A673 (cell line): ENCODE measurements around the gene MRPL57.

Experiments used
- CTCF ChIP-seq: fragments of 300-800, 200-600 bp; sonication (generic); conservative IDR thresholded peaks from 2 replicates; pipeline ENCODE4 v1.5.1; 2017; ENCODE audit warnings: low read depth, mild to moderate bottlenecking, antibody characterized with exemption, low read length, moderate library complexity, mixed read lengths
- EZH2 ChIP-seq: fragments of 200-600 bp; sonication (generic); IDR thresholded peaks from 2 replicates; pipeline ENCODE4 v1.6.1; 2017; ENCODE audit warnings: borderline replicate concordance, low read depth, mild to moderate bottlenecking, mixed read lengths, antibody characterized with exemption, low read length; ENCODE audit not compliant: poor library complexity, severe bottlenecking

DNA sequence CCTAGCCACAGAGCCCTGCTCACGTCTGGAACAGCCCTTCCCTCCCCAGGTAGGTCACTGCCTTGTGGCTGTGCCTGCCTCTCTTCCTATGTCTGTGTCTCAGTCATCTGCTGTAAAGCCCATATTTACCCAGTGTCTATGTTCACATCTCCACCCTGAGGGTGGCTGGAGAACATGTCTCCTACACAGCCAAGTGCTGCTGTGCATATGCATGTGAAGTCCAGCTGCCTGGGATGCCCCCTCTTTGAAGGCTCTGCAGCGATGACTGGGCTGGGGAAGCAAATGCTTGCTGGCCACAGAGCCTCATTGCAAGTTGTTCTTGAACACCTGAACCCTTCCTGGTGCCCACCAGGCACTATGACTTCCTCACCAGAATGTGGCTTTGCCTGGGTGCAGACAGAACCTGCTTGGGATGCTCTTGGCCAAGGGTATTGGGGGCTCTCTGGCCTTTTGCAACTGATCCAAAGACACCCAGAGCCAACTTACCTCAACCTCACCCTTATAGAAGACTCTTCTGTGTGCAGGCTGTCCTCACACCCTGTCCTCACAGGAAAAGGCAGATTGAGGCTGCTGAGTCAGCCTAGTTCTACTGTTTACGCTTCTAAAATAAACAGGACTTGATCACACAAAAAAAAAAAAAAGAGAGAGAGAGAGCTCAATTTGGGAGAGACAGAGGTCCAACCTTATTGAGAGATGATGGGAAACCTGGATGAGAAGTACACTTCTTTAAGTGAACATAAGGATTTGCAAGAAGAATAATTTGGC lies 26.5 kb downstream of the MRPL57 start:
- TF ChIP-seq CTCF: no peak
- no peak for TF ChIP-seq EZH2
